Adrenal gland (tissue), 12 donors: ENCODE data around the gene LSM4. TPM values are rescaled to one million over a fixed set of nuclear protein-coding genes. Genes with fewer than 3 reads are reported as not detected.
"Not testable (repeated sequence)": the region's sequence is repeated elsewhere in the genome, so short reads cannot be mapped to it uniquely, and the experiment has no call there.

Source experiments
- DNase-seq, 7 donors: peaks; one replicate each; pipeline ENCODE4 v3.0.0-alpha.2; 2019 to 2020
- H3K27ac ChIP-seq, 5 donors: fragments of 200-600 bp; sonication (generic) in 4 of 5; 1 replicate in 3 of 5; 2 replicates in 2 of 5; pipeline versions ENCODE4 v1.5.1 to v1.8.0; 2016 to 2020; ENCODE audit warnings: mild to moderate bottlenecking in 1 of 5
- H3K27me3 ChIP-seq: fragments of 200-600 bp; 2 replicates; pipeline ENCODE4 v1.8.0; 2021
- H3K36me3 ChIP-seq, 2 donors: fragments of 200-600 bp; replicated peaks in 1 of 2; 1 replicate in 1 of 2; 2 replicates in 1 of 2; pipeline versions ENCODE4 v1.5.1 to v1.8.0; 2018 to 2022
- H3K4me1 ChIP-seq, 2 donors: fragments of 200-600 bp; replicated peaks in 1 of 2; 1 replicate in 1 of 2; 2 replicates in 1 of 2; pipeline versions ENCODE4 v1.5.1 to v1.8.0; 2018 to 2021
- H3K4me3 ChIP-seq, 4 donors: fragments of 200-600 bp; sonication (generic) in 3 of 4; one replicate each; pipeline ENCODE4 v1.5.1; 2016 to 2018
- H3K9me3 ChIP-seq, 3 donors: fragments of 200-600 bp; sonication (generic) in 1 of 3; replicated peaks in 1 of 3; 1 replicate in 2 of 3; 2 replicates in 1 of 3; pipeline versions ENCODE4 v1.5.1 to v1.8.0; 2016 to 2021
- POLR2A ChIP-seq, 2 donors: fragments of 450-650 bp; IDR thresholded peaks; one replicate each; pipeline ENCODE4 v1.6.1; 2017; ENCODE audit warnings: antibody characterized with exemption in 2 of 2, mild to moderate bottlenecking in 2 of 2, moderate library complexity in 1 of 2
- WGBS, 4 donors: extraction: QIAGEN DNeasy Blood & Tissue Kit in 2 of 4; methylation state at CpG; one replicate each; pipeline versions ENCODE4 v1.1.5 to v1.1.7; 2013 to 2017; 5-methylcytosine and 5-hydroxymethylcytosine counted together
- intact Hi-C, 2 donors: fragments of 100-400 bp; cut with DNase I; formaldehyde crosslinking; loops; one replicate each; pipeline versions ENCODE4 v1.14.1 to v1.15.0; 2022 to 2023
- polyA plus RNA-seq, 3 donors: library from polyadenylated mRNA; stranded (reverse); fragments of 200-250 nt in 2 of 3; fragments of 350-450 nt in 1 of 3; fragmentation: Illumina TruSeq in 1 of 3; extraction: RNeasy Lipid Tissue Mini Kit (QIAGEN cat#74804) in 1 of 3; gene quantifications; one replicate each; pipeline ENCODE4 v1.2.3, GENCODE V29; 2013 to 2014
- total RNA-seq, 9 donors: library from RNA; depleted of rRNA in 4 of 9; stranded (reverse); fragments of >200 nt in 4 of 9; fragments of 120-200 nt in 1 of 9; fragmentation: NEBNext Ultra II Directional in 1 of 9; extraction: Animal tissue kit (Norgen Biotek cat#: 25700) in 1 of 9; gene quantifications; one replicate each; pipeline versions ENCODE4 v1.1.0 to v1.2.4, GENCODE V29; 2013 to 2023
- TF ChIP-seq, protein P1 (sequence below), 6 experiments: fragments of 450-650 bp in 4 of 6; fragments of 200-600 bp in 2 of 6; sonication (generic) in 1 of 6; IDR thresholded peaks; 1 replicate in 5 of 6; 2 replicates in 1 of 6; pipeline versions ENCODE4 v1.5.1 to v1.8.0; 2016 to 2021; ENCODE audit warnings: antibody characterized with exemption in 6 of 6, mild to moderate bottlenecking in 2 of 6, moderate library complexity in 1 of 6
- donor health status: healthy with polysubstance abuse.
- donor health status: Bipolar disorder and iron deficiency.
- donor health status: DM: yes; HTN: yes; CAD: no.
- donor health status: DM: no; HTN: no; CAD: no.
- donor health status: DM: no; HTN: no; CAD: no.
- donor health status: DM: yes; HTN: yes; CAD: no.

LSM4 gene
- total and polyA plus RNA-seq, 12 donors: 105 to 290 (median 161) TPM

DNA sequence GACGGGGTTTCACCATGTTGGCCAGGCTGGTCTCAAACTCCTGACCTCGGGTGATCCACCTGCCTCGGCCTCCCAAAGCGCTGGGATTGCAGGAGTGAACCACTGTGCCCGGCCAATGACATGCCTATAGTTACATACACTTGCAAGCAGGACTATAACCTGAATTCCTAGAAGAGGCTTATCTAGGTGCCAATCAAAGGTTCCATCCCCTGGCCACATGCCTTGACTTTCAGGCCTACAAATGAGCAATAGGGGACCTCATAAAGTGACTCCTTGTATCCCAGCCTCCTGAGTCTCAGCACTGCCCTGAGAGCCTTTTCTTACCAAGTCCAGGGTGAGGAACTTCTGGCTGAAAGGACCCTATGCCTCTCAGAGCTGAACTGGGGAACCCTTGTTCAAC, 3.9 kb upstream of the LSM4 start:
- no peaks in the 10 kb centered on the region for H3K9me3 ChIP-seq
- no peaks in the 10 kb centered on the region for H3K36me3 ChIP-seq
- WGBS, 4 donors: 89 to 93% (median 91%) methylated on average over 4 to 5 of the region's 5 CpGs
- TF ChIP-seq POLR2A (IDR thresholded peaks at IDR 0.05): no peak
- TF ChIP-seq, protein P1, sequence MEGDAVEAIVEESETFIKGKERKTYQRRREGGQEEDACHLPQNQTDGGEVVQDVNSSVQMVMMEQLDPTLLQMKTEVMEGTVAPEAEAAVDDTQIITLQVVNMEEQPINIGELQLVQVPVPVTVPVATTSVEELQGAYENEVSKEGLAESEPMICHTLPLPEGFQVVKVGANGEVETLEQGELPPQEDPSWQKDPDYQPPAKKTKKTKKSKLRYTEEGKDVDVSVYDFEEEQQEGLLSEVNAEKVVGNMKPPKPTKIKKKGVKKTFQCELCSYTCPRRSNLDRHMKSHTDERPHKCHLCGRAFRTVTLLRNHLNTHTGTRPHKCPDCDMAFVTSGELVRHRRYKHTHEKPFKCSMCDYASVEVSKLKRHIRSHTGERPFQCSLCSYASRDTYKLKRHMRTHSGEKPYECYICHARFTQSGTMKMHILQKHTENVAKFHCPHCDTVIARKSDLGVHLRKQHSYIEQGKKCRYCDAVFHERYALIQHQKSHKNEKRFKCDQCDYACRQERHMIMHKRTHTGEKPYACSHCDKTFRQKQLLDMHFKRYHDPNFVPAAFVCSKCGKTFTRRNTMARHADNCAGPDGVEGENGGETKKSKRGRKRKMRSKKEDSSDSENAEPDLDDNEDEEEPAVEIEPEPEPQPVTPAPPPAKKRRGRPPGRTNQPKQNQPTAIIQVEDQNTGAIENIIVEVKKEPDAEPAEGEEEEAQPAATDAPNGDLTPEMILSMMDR (IDR thresholded peaks at IDR 0.05): no peak
- H3K27me3 ChIP-seq: no peaks in the 10 kb centered on the region
- H3K27ac ChIP-seq: no peak overlapping the region
- intact Hi-C loops: loop anchor here (2.0 to 5.0 kb wide), 2 partner anchors 46 to 49 kb away; partner anchors contain the start of gene JUND (in 1 of the 2)
- H3K4me1 ChIP-seq: peaks cover 25 to 29% of the 10 kb centered on the region in 2 donors
- DNase-seq: no peak
- no peak overlapping the region for H3K4me3 ChIP-seq

DNA sequence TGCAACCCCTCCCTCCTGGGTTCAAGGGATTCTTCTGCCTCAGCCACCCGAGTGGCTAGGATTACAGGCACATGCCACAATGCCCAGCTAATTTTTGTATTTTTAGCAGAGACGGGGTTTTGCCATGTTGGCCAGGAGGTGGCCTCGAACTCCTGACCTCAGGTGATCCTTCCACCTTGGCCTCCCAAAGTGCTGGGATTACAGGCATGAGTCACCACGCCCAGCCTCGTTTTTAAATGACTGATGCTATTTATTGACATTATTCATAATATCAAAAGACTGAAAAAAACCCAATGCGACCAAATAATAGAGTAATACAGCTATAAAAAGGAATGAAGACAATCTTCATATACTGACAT, 1.5 kb upstream of the LSM4 start:
- Histone ChIP-seq H3K4me1 (peaks cover 32 to 50% of the 10 kb centered on the region in 2 donors), H3K27ac (peak overlapping the region; percentile 85 to 98 (median 93))
- peak in 1 of 7 donors; percentile 31 for DNase-seq
- H3K36me3 ChIP-seq, H3K9me3 ChIP-seq, H3K4me3 ChIP-seq, H3K27me3 ChIP-seq, intact Hi-C loops: not testable (repeated sequence)
- 30 to 35% (median 33%) methylated on average over 6 of the region's 6 CpGs for WGBS, 4 donors

DNA sequence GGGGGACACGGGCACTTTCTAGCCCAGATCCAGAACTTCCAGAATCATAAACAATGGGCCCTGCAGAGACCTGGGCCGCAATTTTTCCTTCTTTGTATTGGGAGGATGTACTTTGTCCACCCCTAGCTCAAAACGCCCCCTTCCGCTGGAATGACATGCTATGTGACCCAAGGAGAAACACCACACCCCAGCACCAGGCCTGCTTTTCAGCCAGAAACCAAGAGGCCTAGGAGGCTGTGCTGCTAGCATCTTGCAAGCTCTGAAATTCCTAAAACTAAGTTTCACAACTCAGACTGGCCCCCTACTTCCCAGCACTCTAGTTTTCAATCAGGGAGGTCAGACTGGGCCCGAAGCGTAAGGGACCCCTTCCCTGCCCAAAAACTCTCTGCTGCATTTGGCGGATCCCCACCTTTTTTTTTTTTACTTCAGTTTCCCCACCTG, 538 bp downstream of the LSM4 start:
- H3K27ac ChIP-seq: peak overlapping the region; percentile 83 to 98 (median 92)
- H3K36me3 ChIP-seq: no peaks in the 10 kb centered on the region
- H3K27me3 ChIP-seq: no peaks in the 10 kb centered on the region
- intact Hi-C loops: no loop called here
- peaks cover 43 to 60% of the 10 kb centered on the region in 2 donors for H3K4me1 ChIP-seq
- DNase-seq: peak in 4 of 7 donors; percentile 50 to 75 (median 58)
- peak overlapping the region; percentile 39 to 76 (median 62) for H3K4me3 ChIP-seq
- 0 to 4% (median 2%) methylated on average over 7 of the region's 7 CpGs for WGBS, 4 donors
- no peaks in the 10 kb centered on the region for H3K9me3 ChIP-seq
- TF ChIP-seq, protein P1 (IDR thresholded peaks at IDR 0.05): no peak
- TF ChIP-seq POLR2A (IDR thresholded peaks at IDR 0.05): no peak

DNA sequence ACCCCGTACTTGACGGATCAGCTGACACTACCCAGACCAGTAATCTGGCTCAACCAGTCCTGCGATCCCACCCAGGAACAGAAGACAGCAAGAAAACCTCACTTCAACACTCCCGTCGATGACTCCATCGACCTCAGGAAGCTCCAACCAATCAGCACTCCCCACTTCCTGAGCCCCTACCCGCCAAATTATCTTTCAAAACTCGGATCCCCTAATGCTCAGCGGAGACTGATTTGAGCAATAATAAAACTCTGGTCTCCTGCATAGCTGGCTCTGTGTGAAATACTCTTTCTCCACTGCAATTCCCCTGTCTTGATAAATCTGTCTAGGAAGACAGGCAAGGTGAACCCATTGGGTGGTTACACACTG, 1.2 kb downstream of the LSM4 start:
- TF ChIP-seq, protein P1 (IDR thresholded peaks at IDR 0.05): no peak
- no peak for TF ChIP-seq POLR2A (IDR thresholded peaks at IDR 0.05)
- Histone ChIP-seq H3K36me3 (no peaks in the 10 kb centered on the region), H3K9me3 (no peaks in the 10 kb centered on the region), H3K4me3 (peak overlapping the region in 1 of 4 donors; percentile 59), H3K27me3 (no peaks in the 10 kb centered on the region), H3K4me1 (peaks cover 43 to 60% of the 10 kb centered on the region in 2 donors), H3K27ac (peak overlapping the region; percentile 83 to 98 (median 92))
- intact Hi-C loops: no loop called here
- 29 to 47% (median 39%) methylated on average over 7 to 9 of the region's 9 CpGs for WGBS, 4 donors
- no peak for DNase-seq
